Body of pancreas (tissue), 4 donors: ENCODE results near the gene LRRC10B. TPM values are rescaled to one million over a fixed set of nuclear protein-coding genes. Genes with fewer than 3 reads are reported as not detected.

Source experiments
- ATAC-seq: fragments of 150-250 bp; one replicate; pipeline ENCODE4 v1.9.1; 2016
- DNase-seq, 4 donors: peaks; one replicate each; pipeline ENCODE4 v3.0.0-alpha.2; 2019
- H3K27ac ChIP-seq, 4 donors: fragments of 200-600 bp; sonication (generic); 1 replicate in 3 of 4; 2 replicates in 1 of 4; pipeline versions ENCODE4 v1.5.1 to v1.6.1; 2016 to 2019; ENCODE audit warnings: mild to moderate bottlenecking in 1 of 4, mixed read lengths in 1 of 4, moderate library complexity in 1 of 4
- H3K27me3 ChIP-seq, 2 donors: fragments of 200-600 bp; sonication (generic); one replicate each; pipeline ENCODE4 v1.6.0; 2016; ENCODE audit warnings: mild to moderate bottlenecking in 1 of 2
- H3K36me3 ChIP-seq, 2 donors: fragments of 200-600 bp; sonication (generic); replicated peaks in 1 of 2; 2 replicates each; pipeline ENCODE4 v1.5.1; 2016; ENCODE audit warnings: low read depth in 2 of 2; ENCODE audit not compliant: insufficient read depth in 1 of 2
- H3K4me1 ChIP-seq: fragments of 200-600 bp; sonication (generic); one replicate; pipeline ENCODE4 v1.6.0; 2016
- H3K4me3 ChIP-seq, 2 donors: fragments of 200-600 bp; sonication (generic); 1 replicate in 1 of 2; 2 replicates in 1 of 2; pipeline ENCODE4 v1.5.1; 2016 to 2019
- H3K9me3 ChIP-seq, 3 donors: fragments of 200-600 bp; sonication (generic); 1 replicate in 2 of 3; 2 replicates in 1 of 3; pipeline ENCODE4 v1.5.1; 2016
- POLR2A ChIP-seq, 3 donors: fragments of 450-650 bp; IDR thresholded peaks; one replicate each; pipeline ENCODE4 v1.6.1; 2016; ENCODE audit warnings: antibody characterized with exemption in 3 of 3, mild to moderate bottlenecking in 2 of 3
- WGBS, 2 donors: methylation state at CpG; one replicate each; pipeline ENCODE4 v1.1.5; 2017; 5-methylcytosine and 5-hydroxymethylcytosine counted together
- intact Hi-C: fragments of 100-400 bp; cut with DNase I; formaldehyde crosslinking; loops from one replicate; pipeline ENCODE4 v1.15.1; 2023
- total RNA-seq, 2 donors: library from RNA; depleted of rRNA; stranded (reverse); fragments of >200 nt; gene quantifications; one replicate each; pipeline ENCODE4 v1.1.0, GENCODE V29; 2016
- TF ChIP-seq, protein P1 (sequence below), 7 experiments: fragments of 450-650 bp in 4 of 7; fragments of 200-600 bp in 3 of 7; sonication (generic) in 3 of 7; IDR thresholded peaks; one replicate each; pipeline ENCODE4 v1.5.1; 2016 to 2019; ENCODE audit warnings: antibody characterized with exemption in 7 of 7

Gene LRRC10B
- total RNA-seq, 2 donors from 2014 or later: 1.6 to 2.9 TPM

DNA sequence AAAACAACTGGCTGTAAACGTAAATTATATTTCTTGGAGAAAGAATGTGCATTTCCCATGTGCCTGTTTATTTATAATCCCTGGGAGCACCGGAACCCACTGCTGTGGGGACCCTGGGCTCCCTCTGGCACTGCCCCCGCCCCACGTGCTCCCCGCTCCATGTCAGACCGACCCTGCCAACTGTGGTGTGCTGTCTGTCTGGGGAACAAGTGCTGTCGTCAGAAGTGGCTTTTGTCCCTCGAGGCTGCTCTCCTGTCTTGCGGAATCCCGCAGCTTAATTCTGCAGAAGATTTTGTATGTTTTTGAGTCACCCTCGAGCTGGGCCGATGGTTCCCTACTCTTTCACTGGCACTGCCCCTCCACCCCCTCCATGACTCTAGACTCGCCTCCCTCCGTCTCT lies 2.4 kb downstream of the LRRC10B start:
- H3K4me3 ChIP-seq: no peak overlapping the region
- 78% methylated on average over 14 of the region's 14 CpGs for WGBS, 2 donors
- no peak for DNase-seq
- intact Hi-C loops: no loop called here
- H3K27ac ChIP-seq: no peak overlapping the region
- no peaks in the 10 kb centered on the region for H3K9me3 ChIP-seq
- no peak for ATAC-seq
- H3K4me1 ChIP-seq: peaks cover 21% of the 10 kb centered on the region
- TF ChIP-seq, protein P1, sequence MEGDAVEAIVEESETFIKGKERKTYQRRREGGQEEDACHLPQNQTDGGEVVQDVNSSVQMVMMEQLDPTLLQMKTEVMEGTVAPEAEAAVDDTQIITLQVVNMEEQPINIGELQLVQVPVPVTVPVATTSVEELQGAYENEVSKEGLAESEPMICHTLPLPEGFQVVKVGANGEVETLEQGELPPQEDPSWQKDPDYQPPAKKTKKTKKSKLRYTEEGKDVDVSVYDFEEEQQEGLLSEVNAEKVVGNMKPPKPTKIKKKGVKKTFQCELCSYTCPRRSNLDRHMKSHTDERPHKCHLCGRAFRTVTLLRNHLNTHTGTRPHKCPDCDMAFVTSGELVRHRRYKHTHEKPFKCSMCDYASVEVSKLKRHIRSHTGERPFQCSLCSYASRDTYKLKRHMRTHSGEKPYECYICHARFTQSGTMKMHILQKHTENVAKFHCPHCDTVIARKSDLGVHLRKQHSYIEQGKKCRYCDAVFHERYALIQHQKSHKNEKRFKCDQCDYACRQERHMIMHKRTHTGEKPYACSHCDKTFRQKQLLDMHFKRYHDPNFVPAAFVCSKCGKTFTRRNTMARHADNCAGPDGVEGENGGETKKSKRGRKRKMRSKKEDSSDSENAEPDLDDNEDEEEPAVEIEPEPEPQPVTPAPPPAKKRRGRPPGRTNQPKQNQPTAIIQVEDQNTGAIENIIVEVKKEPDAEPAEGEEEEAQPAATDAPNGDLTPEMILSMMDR (IDR thresholded peaks at IDR 0.05): no peak
- no peak for TF ChIP-seq POLR2A (IDR thresholded peaks at IDR 0.05)
- peaks cover 0 to 12% of the 10 kb centered on the region in 2 donors for H3K27me3 ChIP-seq
- H3K36me3 ChIP-seq: no peaks in the 10 kb centered on the region

DNA sequence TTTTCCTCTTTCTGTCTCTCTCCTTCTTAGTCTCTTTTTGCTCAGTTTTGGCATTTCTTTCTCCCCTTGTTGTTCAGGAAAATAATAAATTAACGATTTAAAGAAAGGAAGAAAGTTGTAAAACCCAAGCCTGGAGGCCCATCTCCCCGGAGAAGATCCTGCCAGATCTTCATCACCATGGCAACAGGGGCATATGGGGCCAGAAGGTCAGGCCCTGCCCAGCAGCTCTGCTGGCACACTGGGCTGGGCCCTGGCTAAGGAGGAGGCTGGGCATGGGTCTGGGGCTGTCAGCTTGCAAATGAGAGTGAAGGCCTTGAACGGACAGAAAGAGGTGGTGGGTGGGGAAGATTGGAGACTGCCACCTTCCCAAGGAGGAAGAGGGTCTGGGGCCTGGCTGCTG lies 2.8 kb downstream of the LRRC10B start:
- Histone ChIP-seq H3K27me3 (peaks cover 0 to 16% of the 10 kb centered on the region in 2 donors), H3K9me3 (no peaks in the 10 kb centered on the region), H3K36me3 (no peaks in the 10 kb centered on the region), H3K4me3 (no peak overlapping the region), H3K4me1 (peaks cover 21% of the 10 kb centered on the region), H3K27ac (no peak overlapping the region)
- TF ChIP-seq, protein P1 (IDR thresholded peaks at IDR 0.05): no peak
- no peak for TF ChIP-seq POLR2A (IDR thresholded peaks at IDR 0.05)
- ATAC-seq (no peak), DNase-seq (no peak)
- WGBS, 2 donors: 52 to 59% methylated on average over 3 of the region's 3 CpGs
- intact Hi-C loops: no loop called here

DNA sequence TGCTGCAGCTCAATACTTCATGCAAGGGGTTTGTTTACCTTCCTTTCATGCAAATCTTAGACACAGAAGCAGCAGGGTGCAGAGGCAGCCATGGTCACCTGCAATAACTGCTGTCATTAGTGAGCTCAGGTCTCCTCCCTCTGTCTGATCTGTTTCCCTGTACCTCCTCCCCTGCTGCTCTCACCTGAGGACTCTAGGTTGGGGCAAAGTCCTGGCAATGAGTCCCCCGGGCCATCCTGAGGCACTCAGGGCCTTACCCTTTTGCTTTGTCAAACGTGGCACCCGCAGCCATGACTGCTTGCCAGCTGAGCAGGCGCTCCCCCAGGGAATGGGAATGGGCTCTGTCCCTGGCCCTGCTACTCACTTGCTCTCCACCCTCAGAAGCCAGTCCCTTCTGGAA lies 3.9 kb downstream of the LRRC10B start:
- no peaks in the 10 kb centered on the region for H3K36me3 ChIP-seq
- intact Hi-C loops: no loop called here
- TF ChIP-seq, protein P1 (IDR thresholded peaks at IDR 0.05): no peak
- no peak for TF ChIP-seq POLR2A (IDR thresholded peaks at IDR 0.05)
- peaks cover 26% of the 10 kb centered on the region for H3K4me1 ChIP-seq
- H3K9me3 ChIP-seq: no peaks in the 10 kb centered on the region
- ATAC-seq: no peak
- peaks cover 0 to 23% of the 10 kb centered on the region in 2 donors for H3K27me3 ChIP-seq
- no peak overlapping the region for H3K4me3 ChIP-seq
- WGBS, 2 donors: 71 to 74% methylated on average over 3 to 4 of the region's 4 CpGs
- no peak for DNase-seq
- H3K27ac ChIP-seq: no peak overlapping the region

DNA sequence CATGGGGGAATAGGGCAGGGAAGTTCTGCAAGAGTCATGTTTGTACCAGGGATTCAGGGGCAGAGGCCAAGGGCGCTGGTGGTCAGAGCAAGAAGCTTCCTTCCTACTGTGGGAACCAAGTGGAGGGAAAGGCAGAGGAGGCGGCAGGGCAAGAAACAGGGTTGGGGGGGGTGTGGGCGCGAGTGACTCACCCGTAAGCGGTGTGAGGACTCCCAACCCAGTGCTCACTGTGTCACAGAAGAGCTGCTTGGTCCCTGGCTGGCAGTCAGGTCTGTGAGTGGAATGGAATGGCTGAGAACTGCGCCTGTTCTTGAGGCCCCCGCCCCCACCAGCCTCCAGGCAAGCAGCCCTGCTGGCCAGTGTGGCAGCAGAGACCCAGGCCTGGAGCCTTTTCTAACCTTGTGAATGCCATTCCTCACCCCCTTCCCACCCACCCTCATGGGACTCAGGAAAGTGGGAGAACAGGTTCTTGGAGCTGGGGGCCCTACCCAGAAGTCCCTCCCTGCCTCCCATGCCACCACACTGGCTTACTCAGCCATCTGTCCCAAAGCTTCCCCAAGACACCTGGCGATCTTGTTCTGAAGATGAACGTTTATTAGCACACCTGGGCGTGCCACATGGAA lies 4.7 kb downstream of the LRRC10B start:
- no peaks in the 10 kb centered on the region for H3K9me3 ChIP-seq
- 73 to 76% methylated on average over 10 to 11 of the region's 11 CpGs for WGBS, 2 donors
- H3K27ac ChIP-seq: no peak overlapping the region
- no peak overlapping the region for H3K4me3 ChIP-seq
- ATAC-seq: no peak
- no peak for DNase-seq
- no peaks in the 10 kb centered on the region for H3K36me3 ChIP-seq
- H3K4me1 ChIP-seq: peaks cover 21% of the 10 kb centered on the region
- TF ChIP-seq, protein P1 (IDR thresholded peaks at IDR 0.05): no peak
- no peak for TF ChIP-seq POLR2A (IDR thresholded peaks at IDR 0.05)
- intact Hi-C loops: no loop called here
- H3K27me3 ChIP-seq: peaks cover 0 to 23% of the 10 kb centered on the region in 2 donors
